ENCODE measurements around the gene AMBRA1.

The AMBRA1 gene

DNA sequence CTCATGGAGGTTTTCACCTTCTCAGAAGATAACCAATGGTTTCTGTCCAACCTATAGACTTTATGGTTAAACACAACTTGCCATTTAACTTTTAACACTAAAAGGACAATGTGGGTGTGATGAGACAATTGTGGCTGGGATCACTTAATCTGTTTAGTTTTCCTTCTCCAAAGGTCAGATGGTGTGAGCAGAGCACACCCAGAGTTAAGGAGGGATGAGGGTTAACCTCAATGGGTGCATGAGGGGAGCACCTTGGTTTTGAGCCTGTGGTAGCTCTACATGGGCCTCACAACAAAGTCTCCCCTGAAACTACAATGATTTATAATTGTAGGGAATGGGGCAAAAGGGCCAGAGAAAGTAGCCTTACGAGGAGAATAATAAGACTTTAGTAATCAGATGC, 173.3 kb downstream of the AMBRA1 start:
- TF ChIP-seq FOXM1 (IDR thresholded peaks at IDR 0.05; ENCODE audit: borderline replicate concordance, low read depth): no peak

DNA sequence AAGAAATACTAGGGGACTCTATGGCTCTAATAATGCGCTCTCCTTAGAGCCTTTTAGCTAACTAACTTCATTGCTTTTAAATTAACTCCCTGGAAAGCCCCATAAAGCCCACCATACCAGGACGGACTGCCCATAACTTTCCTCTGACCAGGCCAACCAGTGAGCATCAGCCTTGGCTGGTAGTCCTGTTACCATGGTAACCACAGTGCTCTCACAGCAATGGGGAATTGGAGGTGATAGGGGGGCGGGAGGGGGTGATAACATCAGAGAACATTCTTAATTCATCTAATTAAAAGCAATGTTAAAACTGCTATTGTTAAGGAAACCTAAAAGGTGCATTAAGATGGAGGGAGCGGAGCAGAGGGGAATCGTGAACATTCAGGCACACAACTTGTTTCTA, 175.1 kb downstream of the AMBRA1 start:
- TF ChIP-seq, protein P1, sequence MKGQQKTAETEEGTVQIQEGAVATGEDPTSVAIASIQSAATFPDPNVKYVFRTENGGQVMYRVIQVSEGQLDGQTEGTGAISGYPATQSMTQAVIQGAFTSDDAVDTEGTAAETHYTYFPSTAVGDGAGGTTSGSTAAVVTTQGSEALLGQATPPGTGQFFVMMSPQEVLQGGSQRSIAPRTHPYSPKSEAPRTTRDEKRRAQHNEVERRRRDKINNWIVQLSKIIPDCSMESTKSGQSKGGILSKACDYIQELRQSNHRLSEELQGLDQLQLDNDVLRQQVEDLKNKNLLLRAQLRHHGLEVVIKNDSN (IDR thresholded peaks at IDR 0.05): no peak
- TF ChIP-seq YY1 (IDR thresholded peaks at IDR 0.05; ENCODE audit: low read depth) (no peak), NFIC (IDR thresholded peaks at IDR 0.05) (no peak)

DNA sequence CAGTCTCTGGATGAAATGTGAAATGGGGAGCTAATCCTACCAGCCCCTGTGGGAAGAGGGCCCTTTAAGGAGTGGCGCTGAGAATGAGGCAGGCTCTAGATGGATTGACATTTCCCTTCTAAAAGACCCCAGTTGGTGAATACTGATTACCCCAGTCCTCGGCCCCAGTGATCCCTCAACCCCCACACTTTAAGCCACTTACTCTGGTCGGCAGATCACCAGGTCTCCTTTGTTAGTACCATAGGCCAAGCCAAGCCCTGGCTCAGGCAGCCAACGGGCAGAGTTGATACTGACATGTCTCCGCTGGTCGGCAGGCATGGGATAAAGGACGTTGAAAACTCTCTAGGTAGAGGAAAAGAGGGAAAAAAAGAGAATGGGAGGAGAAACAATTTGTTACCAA, 176.1 kb downstream of the AMBRA1 start:
- TF ChIP-seq TAF1 (IDR thresholded peaks at IDR 0.05; ENCODE audit: low read depth) (no peak), FOXM1 (IDR thresholded peaks at IDR 0.05; ENCODE audit: borderline replicate concordance, low read depth) (no peak)

DNA sequence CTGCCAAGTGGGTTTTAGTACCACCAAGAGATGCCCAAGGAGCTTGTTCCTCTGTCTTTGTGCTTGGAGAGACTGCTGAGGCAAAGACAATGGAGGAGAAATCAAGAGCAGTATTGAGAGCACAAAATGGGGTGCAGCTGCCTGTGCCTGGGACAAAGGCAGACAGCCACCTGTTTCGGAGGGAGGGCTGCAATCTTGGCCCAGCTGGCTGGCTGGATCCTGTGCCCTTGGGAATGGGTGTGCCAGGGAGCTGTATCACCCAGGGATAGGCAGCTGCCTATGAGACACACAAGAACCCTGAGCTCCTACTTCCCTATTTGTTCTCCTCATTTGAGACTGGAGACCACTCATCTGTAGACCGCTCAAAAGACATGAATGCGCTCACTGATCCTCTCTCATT, 178.9 kb downstream of the AMBRA1 start:
- no peak for TF ChIP-seq RAD21 (IDR thresholded peaks at IDR 0.05; ENCODE audit: low read depth)
- TF ChIP-seq YY1 (IDR thresholded peaks at IDR 0.05; ENCODE audit: low read depth): no peak
- no peak for TF ChIP-seq EGR1 (IDR thresholded peaks at IDR 0.05)
- TF ChIP-seq TCF12 (IDR thresholded peaks at IDR 0.05; ENCODE audit: low read depth): no peak

DNA sequence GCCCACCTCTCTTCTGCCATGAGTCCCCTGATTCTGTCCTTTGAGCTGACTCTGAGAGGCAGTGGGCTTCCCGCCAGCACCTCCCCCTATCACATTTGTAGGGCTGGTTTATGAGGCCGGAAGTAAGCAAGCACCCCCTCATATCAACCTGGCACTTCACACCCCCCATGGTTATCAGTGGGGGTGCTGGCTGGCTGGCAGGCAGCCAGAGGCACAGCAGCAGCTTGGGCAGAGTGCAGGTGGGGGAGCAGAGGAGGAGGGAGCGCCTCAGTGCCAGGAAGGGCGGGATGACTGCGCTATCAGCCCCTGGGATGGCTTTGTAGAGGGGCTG, 179.4 kb downstream of the AMBRA1 start:
- no peak for TF ChIP-seq EGR1 (IDR thresholded peaks at IDR 0.05)
- TF ChIP-seq, protein P2, sequence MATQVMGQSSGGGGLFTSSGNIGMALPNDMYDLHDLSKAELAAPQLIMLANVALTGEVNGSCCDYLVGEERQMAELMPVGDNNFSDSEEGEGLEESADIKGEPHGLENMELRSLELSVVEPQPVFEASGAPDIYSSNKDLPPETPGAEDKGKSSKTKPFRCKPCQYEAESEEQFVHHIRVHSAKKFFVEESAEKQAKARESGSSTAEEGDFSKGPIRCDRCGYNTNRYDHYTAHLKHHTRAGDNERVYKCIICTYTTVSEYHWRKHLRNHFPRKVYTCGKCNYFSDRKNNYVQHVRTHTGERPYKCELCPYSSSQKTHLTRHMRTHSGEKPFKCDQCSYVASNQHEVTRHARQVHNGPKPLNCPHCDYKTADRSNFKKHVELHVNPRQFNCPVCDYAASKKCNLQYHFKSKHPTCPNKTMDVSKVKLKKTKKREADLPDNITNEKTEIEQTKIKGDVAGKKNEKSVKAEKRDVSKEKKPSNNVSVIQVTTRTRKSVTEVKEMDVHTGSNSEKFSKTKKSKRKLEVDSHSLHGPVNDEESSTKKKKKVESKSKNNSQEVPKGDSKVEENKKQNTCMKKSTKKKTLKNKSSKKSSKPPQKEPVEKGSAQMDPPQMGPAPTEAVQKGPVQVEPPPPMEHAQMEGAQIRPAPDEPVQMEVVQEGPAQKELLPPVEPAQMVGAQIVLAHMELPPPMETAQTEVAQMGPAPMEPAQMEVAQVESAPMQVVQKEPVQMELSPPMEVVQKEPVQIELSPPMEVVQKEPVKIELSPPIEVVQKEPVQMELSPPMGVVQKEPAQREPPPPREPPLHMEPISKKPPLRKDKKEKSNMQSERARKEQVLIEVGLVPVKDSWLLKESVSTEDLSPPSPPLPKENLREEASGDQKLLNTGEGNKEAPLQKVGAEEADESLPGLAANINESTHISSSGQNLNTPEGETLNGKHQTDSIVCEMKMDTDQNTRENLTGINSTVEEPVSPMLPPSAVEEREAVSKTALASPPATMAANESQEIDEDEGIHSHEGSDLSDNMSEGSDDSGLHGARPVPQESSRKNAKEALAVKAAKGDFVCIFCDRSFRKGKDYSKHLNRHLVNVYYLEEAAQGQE (IDR thresholded peaks at IDR 0.05; ENCODE audit: low read depth): no peak
- TF ChIP-seq TAF1 (IDR thresholded peaks at IDR 0.05; ENCODE audit: low read depth): no peak
- peak; percentile 49 for TF ChIP-seq NFIC (IDR thresholded peaks at IDR 0.05)

DNA sequence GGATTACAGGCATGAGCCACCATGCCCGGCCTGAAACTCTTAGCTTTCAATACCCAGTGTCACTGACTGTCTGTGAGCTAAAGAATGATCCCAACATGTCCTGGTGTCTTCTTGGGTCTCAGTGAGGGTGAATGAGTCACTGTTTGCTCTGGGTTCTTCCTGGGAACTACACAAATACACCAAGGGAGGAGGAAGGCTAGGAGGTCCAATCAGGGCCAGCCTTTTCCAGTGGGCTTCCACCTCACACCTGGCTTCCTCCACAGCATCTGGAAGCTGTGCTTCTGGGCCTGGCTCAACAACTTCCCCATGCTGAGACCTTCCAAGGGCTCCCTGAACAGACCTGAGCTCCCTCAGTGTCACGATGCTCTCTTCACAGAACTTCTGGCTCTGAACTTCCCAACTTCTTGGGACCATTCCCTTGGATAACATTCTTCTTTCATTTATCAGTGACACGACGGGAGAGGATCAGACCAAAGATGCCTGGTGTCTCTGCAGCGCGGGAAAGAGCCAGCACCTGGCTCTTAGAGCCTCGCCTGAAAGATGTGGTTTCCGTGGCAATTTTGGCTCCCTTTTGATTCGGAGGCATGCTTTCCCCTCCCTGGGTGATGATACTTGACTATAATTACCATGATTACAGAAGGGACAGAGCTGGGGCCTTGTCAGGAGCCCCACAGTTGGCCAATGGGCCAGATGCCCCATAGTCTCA, 179.9 kb downstream of the AMBRA1 start:
- TF ChIP-seq TAF1 (IDR thresholded peaks at IDR 0.05; ENCODE audit: low read depth) (no peak), TEAD4 (IDR thresholded peaks at IDR 0.05) (no peak), YY1 (IDR thresholded peaks at IDR 0.05; ENCODE audit: low read depth) (no peak), TCF12 (IDR thresholded peaks at IDR 0.05; ENCODE audit: low read depth) (no peak), CEBPB (IDR thresholded peaks at IDR 0.05) (no peak), NFIC (IDR thresholded peaks at IDR 0.05) (no peak), RAD21 (IDR thresholded peaks at IDR 0.05; ENCODE audit: low read depth) (no peak), FOXM1 (IDR thresholded peaks at IDR 0.05; ENCODE audit: borderline replicate concordance, low read depth) (no peak), EP300 (IDR thresholded peaks at IDR 0.05; ENCODE audit: borderline replicate concordance) (no peak)
- TF ChIP-seq, protein P2 (IDR thresholded peaks at IDR 0.05; ENCODE audit: low read depth): no peak
- TF ChIP-seq, protein P1 (IDR thresholded peaks at IDR 0.05): no peak
- TF ChIP-seq, protein P3, sequence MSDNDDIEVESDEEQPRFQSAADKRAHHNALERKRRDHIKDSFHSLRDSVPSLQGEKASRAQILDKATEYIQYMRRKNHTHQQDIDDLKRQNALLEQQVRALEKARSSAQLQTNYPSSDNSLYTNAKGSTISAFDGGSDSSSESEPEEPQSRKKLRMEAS (IDR thresholded peaks at IDR 0.05): no peak

DNA sequence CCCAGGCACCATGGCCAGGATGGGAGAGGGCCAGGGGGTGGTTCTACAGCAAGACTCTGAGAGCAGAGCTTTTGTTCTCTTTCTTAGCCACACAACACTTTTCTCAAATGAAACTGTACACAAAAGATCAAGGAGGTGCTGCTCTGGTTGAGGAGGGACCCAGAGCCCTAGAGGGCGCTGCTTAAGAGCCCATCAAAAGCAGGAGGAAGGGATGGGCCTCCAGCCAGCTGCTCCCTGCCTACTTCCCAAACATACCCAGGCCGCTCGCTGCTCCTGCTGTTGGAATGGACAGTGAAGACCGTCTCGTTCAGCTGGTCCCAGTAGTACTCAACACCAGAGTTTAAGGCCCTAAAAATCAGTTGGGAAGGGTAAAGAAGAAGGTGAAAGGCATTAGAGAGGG, 183.8 kb downstream of the AMBRA1 start:
- TF ChIP-seq RAD21 (IDR thresholded peaks at IDR 0.05; ENCODE audit: low read depth) (peak; percentile 18), EGR1 (IDR thresholded peaks at IDR 0.05) (no peak), CREB1 (IDR thresholded peaks at IDR 0.05; ENCODE audit: low read depth) (no peak), TCF12 (IDR thresholded peaks at IDR 0.05; ENCODE audit: low read depth) (no peak)

DNA sequence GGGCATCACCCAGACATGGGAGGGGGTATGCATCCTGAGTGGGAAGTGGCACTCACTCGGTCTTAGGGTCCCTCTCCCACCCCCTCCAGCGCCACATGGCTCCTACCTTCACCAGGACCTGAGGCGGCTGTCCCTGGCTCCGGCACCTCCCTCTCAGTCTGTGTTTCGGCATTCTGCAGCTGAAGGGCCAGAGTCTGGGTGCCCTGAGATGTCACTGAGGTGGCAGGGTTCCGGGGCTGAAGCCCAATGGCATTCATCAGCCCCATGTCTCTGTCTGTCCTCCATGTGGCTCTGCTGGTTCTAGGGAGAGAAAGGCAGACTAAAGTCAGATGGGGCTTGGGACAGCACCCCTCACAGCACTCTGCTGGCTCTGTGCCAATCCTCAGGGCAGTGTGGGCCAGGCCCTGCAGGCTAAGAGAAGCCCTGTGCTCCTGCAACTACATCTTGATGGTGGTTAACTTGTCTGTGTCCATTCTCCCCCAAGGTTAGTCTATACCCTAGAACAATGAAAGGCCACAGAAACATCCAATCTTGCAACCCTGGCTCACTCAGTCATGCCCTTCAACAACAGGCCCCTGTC, 185.3 kb downstream of the AMBRA1 start:
- TF ChIP-seq, protein P2 (IDR thresholded peaks at IDR 0.05; ENCODE audit: low read depth): no peak

All from Ishikawa (cell line).